GM12878 (cell line): ENCODE measurements around the gene SLC2A2. TPM values are rescaled to one million over a fixed set of nuclear protein-coding genes. Genes with fewer than 3 reads are reported as not detected.

Experiments
- ATAC-seq: fragments of 200-7000 bp; cut with Tn5 transposase; 3 replicates; pipeline ENCODE4 v1.9.1; 2020; ENCODE audit warnings: mild to moderate bottlenecking, moderate library complexity
- BruUV-seq: library from RNA; stranded (reverse); fragments of 400-500 nt; replicated peaks from 2 replicates; lab custom pipeline; 2021; lab: Mats Ljungman, UMichigan
- CTCF ChIA-PET: fragments of 300-600 bp; sonication (Branson Sonifier 250); formaldehyde crosslinking; extraction: SDS; loops from one replicate; lab custom pipeline; 2021; ENCODE audit warnings: inconsistent platforms; lab: Yijun Ruan, JAX
- POLR2A ChIA-PET: fragments of 350-600 bp; formaldehyde crosslinking; extraction: SDS; loops from one replicate; lab custom pipeline; 2021; ENCODE audit warnings: inconsistent platforms; lab: Charles Lee
- RAD21 ChIA-PET: fragments of 300-600 bp; sonication (Branson Sonifier 250); formaldehyde crosslinking; loops from one replicate; lab custom pipeline; 2023; ENCODE audit warnings: antibody characterized with exemption; ENCODE audit not compliant: unreplicated experiment; lab: Charles Lee
- SMC1A ChIA-PET: fragments of 300-600 bp; sonication (Branson Sonifier 250); formaldehyde crosslinking; loops from one replicate; lab custom pipeline; 2023; ENCODE audit not compliant: unreplicated experiment, uncharacterized antibody; lab: Charles Lee
- DNase-seq: peaks from one replicate; pipeline ENCODE4 v3.0.0-alpha.2; 2011; ENCODE audit warnings: low read depth, low spot score
- FAIRE-seq: peaks from 3 replicates; lab custom pipeline; 2011; peaks lifted over from hg19 to GRCh38; lab: Jason Lieb, UNC
- H2AFZ ChIP-seq: 2 replicates; pipeline ENCODE4 v1.6.0; 2011; ENCODE audit warnings: low read depth, low read length, control low read depth; ENCODE audit not compliant: control insufficient read depth
- H3K27ac ChIP-seq: 2 replicates; pipeline ENCODE4 v1.5.1; 2011; ENCODE audit warnings: control low read depth; ENCODE audit not compliant: control insufficient read depth, insufficient read depth
- H3K27me3 ChIP-seq, 2 experiments: replicated peaks in 1 of 2; 2 replicates each; pipeline versions ENCODE4 v1.6.0 to v1.6.1; 2011; ENCODE audit warnings: low read length in 1 of 2; ENCODE audit not compliant: control insufficient read depth in 2 of 2, insufficient read depth in 2 of 2
- H3K36me3 ChIP-seq, 2 experiments: 2 replicates each; pipeline ENCODE4 v1.5.1; 2011; ENCODE audit warnings: low read length in 1 of 2; ENCODE audit not compliant: control insufficient read depth in 2 of 2, insufficient read depth in 2 of 2
- H3K4me1 ChIP-seq: 2 replicates; pipeline ENCODE4 v1.6.1; 2011; ENCODE audit warnings: mild to moderate bottlenecking, low read length, moderate library complexity, mixed read lengths; ENCODE audit not compliant: control insufficient read depth, insufficient read depth
- H3K4me2 ChIP-seq: 2 replicates; pipeline ENCODE4 v1.6.0; 2011; ENCODE audit warnings: control low read depth; ENCODE audit not compliant: control insufficient read depth, insufficient read depth
- H3K4me3 ChIP-seq: fragments of 200-600 bp; sonication (generic); 2 replicates; pipeline ENCODE4 v1.5.1; 2016
- H3K79me2 ChIP-seq: 2 replicates; pipeline ENCODE4 v1.6.0; 2011; ENCODE audit warnings: low read length; ENCODE audit not compliant: control insufficient read depth, insufficient read depth
- H3K9ac ChIP-seq: 2 replicates; pipeline ENCODE4 v1.8.0; 2011; ENCODE audit warnings: low read length, control low read depth, mixed read lengths; ENCODE audit not compliant: control insufficient read depth, insufficient read depth
- H3K9me3 ChIP-seq: replicated peaks from 3 replicates; pipeline ENCODE4 v1.5.1; 2011; ENCODE audit warnings: mild to moderate bottlenecking, low read length; ENCODE audit not compliant: control insufficient read depth, insufficient read depth
- H4K20me1 ChIP-seq: 2 replicates; pipeline ENCODE4 v1.6.0; 2011; ENCODE audit not compliant: control insufficient read depth, insufficient read depth
- BACH1 ChIP-seq: fragments of 450-650 bp; IDR thresholded peaks from 2 replicates; pipeline ENCODE4 v1.6.1; 2017; ENCODE audit warnings: mild to moderate bottlenecking, borderline replicate concordance
- CEBPB ChIP-seq, 2 experiments: fragments of 150-350 bp in 1 of 2; IDR thresholded peaks; 2 replicates each; pipeline ENCODE4 v1.6.1; 2012 to 2014; ENCODE audit warnings: low read depth in 2 of 2, low read length in 2 of 2, borderline replicate concordance in 1 of 2, inconsistent platforms in 1 of 2
- EP300 ChIP-seq, 2 experiments: fragments of 150-350 bp in 1 of 2; IDR thresholded peaks; 2 replicates each; pipeline ENCODE4 v1.6.1; 2011 to 2012; ENCODE audit warnings: low read depth in 2 of 2, low read length in 2 of 2, borderline replicate concordance in 1 of 2, improper control_type of control experiment in 1 of 2, inconsistent platforms in 1 of 2; ENCODE audit not compliant: control insufficient read depth in 1 of 2
- LARP7 ChIP-seq: fragments of 450-650 bp; IDR thresholded peaks from 2 replicates; pipeline ENCODE4 v1.6.1; 2017; ENCODE audit warnings: mild to moderate bottlenecking
- NFIC ChIP-seq: IDR thresholded peaks from 2 replicates; pipeline ENCODE4 v1.6.1; 2012; ENCODE audit warnings: low read depth, mild to moderate bottlenecking, inconsistent platforms, low read length, moderate library complexity
- NFYA ChIP-seq: IDR thresholded peaks from 2 replicates; pipeline ENCODE4 v1.6.1; 2011; ENCODE audit warnings: low read depth, mild to moderate bottlenecking, low read length, improper control_type of control experiment, borderline replicate concordance
- RAD21 ChIP-seq: IDR thresholded peaks from 2 replicates; pipeline ENCODE4 v1.6.1; 2011; ENCODE audit warnings: mild to moderate bottlenecking, low read depth, low read length, moderate library complexity; ENCODE audit not compliant: insufficient read depth
- SMAD1 ChIP-seq: fragments of 450-650 bp; IDR thresholded peaks from 2 replicates; pipeline ENCODE4 v1.6.1; 2018; ENCODE audit warnings: mild to moderate bottlenecking, low read depth; ENCODE audit not compliant: partially characterized antibody
- WGBS: methylation state at CpG from one replicate; pipeline ENCODE4 v1.1.6; 2016; ENCODE audit warnings: low lambda C conversion rate; ENCODE audit not compliant: insufficient replicate concordance, insufficient coverage; ENCODE audit errors: missing lambda C conversion rate; 5-methylcytosine and 5-hydroxymethylcytosine counted together
- in situ Hi-C: fragments of 300-500 bp; cut with MboI; formaldehyde crosslinking; loops from 9 replicates; pipeline ENCODE4 v1.14.3; 2018; ENCODE audit warnings: mixed read lengths
- intact Hi-C: fragments of 100-400 bp; cut with micrococcal nuclease; formaldehyde crosslinking; loops from one replicate; pipeline ENCODE4 v1.14.2; 2022; ENCODE audit not compliant: unreplicated experiment
- polyA plus RNA-seq, 11 experiments: library from polyadenylated mRNA; depleted of rRNA in 4 of 11; unstranded in 6 of 11; stranded (reverse) in 5 of 11; fragments of >200 nt; fragmentation: Nextera tagmentation in 4 of 11; fragmentation: Illumina TruSeq in 1 of 11; extraction: Ambion mirVana in 4 of 11; extraction: Trizol in 1 of 11; gene quantifications; 1 replicate in 1 of 11; 2 replicates in 10 of 11; pipeline versions ENCODE4 v1.2.1 to v1.2.3, GENCODE V29; 2011 to 2016; ENCODE audit warnings: inconsistent platforms in 2 of 11, missing spikeins in 2 of 11, low read depth in 1 of 11
- total RNA-seq, 4 experiments: library from RNA; depleted of rRNA in 3 of 4; stranded (reverse); fragments of >200 nt in 3 of 4; fragmentation: Illumina TruSeq in 1 of 4; extraction: Trizol in 1 of 4; gene quantifications; 2 replicates each; pipeline versions ENCODE4 v1.2.1 to v1.2.3, GENCODE V29; 2013 to 2021
- TF ChIP-seq, protein P1 (sequence below): fragments of 450-650 bp; formaldehyde crosslinking; IDR thresholded peaks from 2 replicates; pipeline ENCODE4 v1.4.0; 2022; ENCODE audit warnings: mild to moderate bottlenecking, moderate library complexity
- TF ChIP-seq, protein P2 (sequence below): fragments of 450-650 bp; IDR thresholded peaks from 2 replicates; pipeline ENCODE4 v1.6.1; 2018; ENCODE audit warnings: borderline replicate concordance, mild to moderate bottlenecking; ENCODE audit not compliant: partially characterized antibody

Gene SLC2A2
- total and polyA plus RNA-seq, 10 of the 15 experiments (the other 5 are each of a cell fraction or from before 2014, with no cell fraction given): 0.04 to 0.10 (median 0.04) TPM; not detected in 7

DNA sequence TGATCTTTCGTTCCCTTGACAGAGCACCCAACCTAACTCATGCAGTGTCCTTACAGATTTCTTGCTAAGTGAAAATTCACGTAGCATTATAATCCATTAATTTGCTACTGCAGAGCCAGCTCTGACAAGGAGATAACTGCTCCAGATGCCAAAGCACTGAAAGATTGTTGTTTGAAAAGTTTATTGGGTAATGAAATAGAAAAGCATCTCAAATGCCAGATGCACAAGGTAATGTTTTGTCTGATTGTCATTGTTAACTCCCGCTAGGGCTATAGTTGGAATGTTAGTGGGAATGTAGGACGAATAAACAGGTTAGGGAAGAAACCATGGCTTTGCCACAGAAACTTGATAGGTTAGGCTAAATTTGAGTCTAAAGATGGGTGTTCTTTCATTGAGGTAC is 20.2 kb upstream of the SLC2A2 start:
- ChIA-PET SMC1A (interaction anchor here (0.6 to 5.7 kb wide), 2 partner anchors 276 to 517 kb away, joined by 3 to 79 read pairs; no protein-coding TSS in a partner anchor), CTCF (interaction anchor here (0.9 to 5.7 kb wide), 3 partner anchors 85 to 519 kb away, joined by 3 to 94 read pairs (median 4); no protein-coding TSS in a partner anchor), RAD21 (interaction anchor here (0.8 to 1.6 kb wide), 3 partner anchors 85 to 519 kb away, joined by 3 to 10 read pairs (median 4); no protein-coding TSS in a partner anchor), POLR2A (no interaction called here)
- Histone ChIP-seq H3K9ac (no peak overlapping the region), H3K27me3 (no peaks in the 10 kb centered on the region), H2AFZ (no peak overlapping the region), H4K20me1 (no peaks in the 10 kb centered on the region), H3K79me2 (no peaks in the 10 kb centered on the region), H3K9me3 (no peaks in the 10 kb centered on the region), H3K36me3 (no peaks in the 10 kb centered on the region), H3K4me2 (no peak overlapping the region), H3K4me3 (no peak overlapping the region), H3K27ac (no peak overlapping the region), H3K4me1 (no peaks in the 10 kb centered on the region)
- DNase-seq (no peak), ATAC-seq (no peak), FAIRE-seq (no peak)
- no TSS peak for BruUV-seq
- WGBS: 37% methylated on average over 4 of the region's 4 CpGs
- in situ Hi-C loops (loop anchor here (5.0 kb wide), 1 partner anchor 521 kb away; no protein-coding TSS in a partner anchor), intact Hi-C loops (loop anchor here (10.0 kb wide), 2 partner anchors 718 to 788 kb away; no protein-coding TSS in a partner anchor)
- no peak for TF ChIP-seq SMAD1
- no peak for TF ChIP-seq BACH1
- TF ChIP-seq CEBPB (IDR thresholded peaks at IDR 0.05; ENCODE audit: borderline replicate concordance in 1 of 2, low read depth in 2 of 2, low read length in 2 of 2): no peak
- no peak for TF ChIP-seq LARP7
- TF ChIP-seq RAD21: no peak
- no peak for TF ChIP-seq EP300 (IDR thresholded peaks at IDR 0.05; ENCODE audit: borderline replicate concordance in 1 of 2, control insufficient read depth in 1 of 2, low read depth in 2 of 2, low read length in 2 of 2)
- no peak for TF ChIP-seq NFYA
- TF ChIP-seq NFIC: no peak
- TF ChIP-seq, protein P1, sequence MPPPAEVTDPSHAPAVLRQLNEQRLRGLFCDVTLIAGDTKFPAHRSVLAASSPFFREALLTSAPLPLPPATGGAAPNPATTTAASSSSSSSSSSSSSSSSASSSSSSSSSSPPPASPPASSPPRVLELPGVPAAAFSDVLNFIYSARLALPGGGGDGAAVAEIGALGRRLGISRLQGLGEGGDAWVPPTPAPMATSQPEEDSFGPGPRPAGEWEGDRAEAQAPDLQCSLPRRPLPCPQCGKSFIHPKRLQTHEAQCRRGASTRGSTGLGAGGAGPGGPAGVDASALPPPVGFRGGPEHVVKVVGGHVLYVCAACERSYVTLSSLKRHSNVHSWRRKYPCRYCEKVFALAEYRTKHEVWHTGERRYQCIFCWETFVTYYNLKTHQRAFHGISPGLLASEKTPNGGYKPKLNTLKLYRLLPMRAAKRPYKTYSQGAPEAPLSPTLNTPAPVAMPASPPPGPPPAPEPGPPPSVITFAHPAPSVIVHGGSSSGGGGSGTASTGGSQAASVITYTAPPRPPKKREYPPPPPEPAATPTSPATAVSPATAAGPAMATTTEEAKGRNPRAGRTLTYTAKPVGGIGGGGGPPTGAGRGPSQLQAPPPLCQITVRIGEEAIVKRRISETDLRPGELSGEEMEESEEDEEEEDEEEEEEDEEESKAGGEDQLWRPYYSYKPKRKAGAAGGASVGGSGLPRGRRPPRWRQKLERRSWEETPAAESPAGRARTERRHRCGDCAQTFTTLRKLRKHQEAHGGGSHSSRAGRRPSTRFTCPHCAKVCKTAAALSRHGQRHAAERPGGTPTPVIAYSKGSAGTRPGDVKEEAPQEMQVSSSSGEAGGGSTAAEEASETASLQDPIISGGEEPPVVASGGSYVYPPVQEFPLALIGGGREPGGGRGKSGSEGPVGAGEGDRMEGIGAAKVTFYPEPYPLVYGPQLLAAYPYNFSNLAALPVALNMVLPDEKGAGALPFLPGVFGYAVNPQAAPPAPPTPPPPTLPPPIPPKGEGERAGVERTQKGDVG (CRISPR knock-in tag): no peak
- TF ChIP-seq, protein P2, sequence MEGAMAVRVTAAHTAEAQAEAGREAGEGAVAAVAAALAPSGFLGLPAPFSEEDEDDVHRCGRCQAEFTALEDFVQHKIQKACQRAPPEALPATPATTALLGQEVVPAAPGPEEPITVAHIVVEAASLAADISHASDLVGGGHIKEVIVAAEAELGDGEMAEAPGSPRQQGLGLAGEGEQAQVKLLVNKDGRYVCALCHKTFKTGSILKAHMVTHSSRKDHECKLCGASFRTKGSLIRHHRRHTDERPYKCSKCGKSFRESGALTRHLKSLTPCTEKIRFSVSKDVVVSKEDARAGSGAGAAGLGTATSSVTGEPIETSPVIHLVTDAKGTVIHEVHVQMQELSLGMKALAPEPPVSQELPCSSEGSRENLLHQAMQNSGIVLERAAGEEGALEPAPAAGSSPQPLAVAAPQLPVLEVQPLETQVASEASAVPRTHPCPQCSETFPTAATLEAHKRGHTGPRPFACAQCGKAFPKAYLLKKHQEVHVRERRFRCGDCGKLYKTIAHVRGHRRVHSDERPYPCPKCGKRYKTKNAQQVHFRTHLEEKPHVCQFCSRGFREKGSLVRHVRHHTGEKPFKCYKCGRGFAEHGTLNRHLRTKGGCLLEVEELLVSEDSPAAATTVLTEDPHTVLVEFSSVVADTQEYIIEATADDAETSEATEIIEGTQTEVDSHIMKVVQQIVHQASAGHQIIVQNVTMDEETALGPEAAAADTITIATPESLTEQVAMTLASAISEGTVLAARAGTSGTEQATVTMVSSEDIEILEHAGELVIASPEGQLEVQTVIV: no peak
